MV-4-11 (cell line): ENCODE results near the gene TMEM191C.
"Not testable (repeated sequence)": the region's sequence is repeated elsewhere in the genome, so short reads cannot be mapped to it uniquely, and the experiment has no call there.

Experiments used
- DNase-seq: peaks from one replicate; lab custom pipeline; 2025; lab: John Stamatoyannopoulos, UW

The TMEM191C gene

GRCh38 chr22:21467337-21468193 lies at the start of gene TMEM191C:
Gene TMEM191C (plus strand): TSS chr22:21467387. CDS start chr22:21467460, 73 bp downstream.
- DNase-seq, result not testable (repeated sequence)

- DNase-seq, result not testable (repeated sequence)
Measured at GRCh38 chr22:21417853-21418252, 49.3 kb upstream of the TMEM191C start.

GRCh38 chr22:21418974-21419638 lies 48.1 kb upstream of the TMEM191C start:
- not testable (repeated sequence) for DNase-seq

- not testable (repeated sequence) for DNase-seq
Measured at GRCh38 chr22:21420180-21420763, 46.9 kb upstream of the TMEM191C start.

GRCh38 chr22:21424084-21424709 lies 43.0 kb upstream of the TMEM191C start:
- not testable (repeated sequence) for DNase-seq

GRCh38 chr22:21434378-21435233 lies 32.6 kb upstream of the TMEM191C start:
- not testable (repeated sequence) for DNase-seq

GRCh38 chr22:21435998-21436810 lies 31.0 kb upstream of the TMEM191C start:
- not testable (repeated sequence) for DNase-seq

GRCh38 chr22:21438013-21438412 lies 29.2 kb upstream of the TMEM191C start:
- not testable (repeated sequence) for DNase-seq

GRCh38 chr22:21440018-21440636 lies 27.1 kb upstream of the TMEM191C start:
- not testable (repeated sequence) for DNase-seq

- not testable (repeated sequence) for DNase-seq
Measured at GRCh38 chr22:21440676-21441075, 26.5 kb upstream of the TMEM191C start.

GRCh38 chr22:21441170-21441569 lies 26.0 kb upstream of the TMEM191C start:
- DNase-seq, result not testable (repeated sequence)

GRCh38 chr22:21442123-21442522 lies 25.1 kb upstream of the TMEM191C start:
- DNase-seq, result not testable (repeated sequence)

GRCh38 chr22:21442646-21443045 lies 24.5 kb upstream of the TMEM191C start:
- DNase-seq, result not testable (repeated sequence)

GRCh38 chr22:21443057-21443734 lies 24.0 kb upstream of the TMEM191C start:
- DNase-seq, result no peak

- no peak for DNase-seq
Measured at GRCh38 chr22:21443735-21444421, 23.3 kb upstream of the TMEM191C start.

GRCh38 chr22:21444701-21445436 lies 22.3 kb upstream of the TMEM191C start:
- DNase-seq, result no peak

- no peak for DNase-seq
Measured at GRCh38 chr22:21445437-21446127, 21.6 kb upstream of the TMEM191C start.
